Islet of Langerhans (tissue), 1 donor: Measurements from ENCODE around the gene PEX11B.
A peak's percentile ranks its signal among the peaks of the same experiment; 100 is the strongest.

Experiments used
- FAIRE-seq: peaks from one replicate; lab custom pipeline; 2011; peaks lifted over from hg19 to GRCh38; lab: Jason Lieb, UNC

Gene PEX11B

DNA sequence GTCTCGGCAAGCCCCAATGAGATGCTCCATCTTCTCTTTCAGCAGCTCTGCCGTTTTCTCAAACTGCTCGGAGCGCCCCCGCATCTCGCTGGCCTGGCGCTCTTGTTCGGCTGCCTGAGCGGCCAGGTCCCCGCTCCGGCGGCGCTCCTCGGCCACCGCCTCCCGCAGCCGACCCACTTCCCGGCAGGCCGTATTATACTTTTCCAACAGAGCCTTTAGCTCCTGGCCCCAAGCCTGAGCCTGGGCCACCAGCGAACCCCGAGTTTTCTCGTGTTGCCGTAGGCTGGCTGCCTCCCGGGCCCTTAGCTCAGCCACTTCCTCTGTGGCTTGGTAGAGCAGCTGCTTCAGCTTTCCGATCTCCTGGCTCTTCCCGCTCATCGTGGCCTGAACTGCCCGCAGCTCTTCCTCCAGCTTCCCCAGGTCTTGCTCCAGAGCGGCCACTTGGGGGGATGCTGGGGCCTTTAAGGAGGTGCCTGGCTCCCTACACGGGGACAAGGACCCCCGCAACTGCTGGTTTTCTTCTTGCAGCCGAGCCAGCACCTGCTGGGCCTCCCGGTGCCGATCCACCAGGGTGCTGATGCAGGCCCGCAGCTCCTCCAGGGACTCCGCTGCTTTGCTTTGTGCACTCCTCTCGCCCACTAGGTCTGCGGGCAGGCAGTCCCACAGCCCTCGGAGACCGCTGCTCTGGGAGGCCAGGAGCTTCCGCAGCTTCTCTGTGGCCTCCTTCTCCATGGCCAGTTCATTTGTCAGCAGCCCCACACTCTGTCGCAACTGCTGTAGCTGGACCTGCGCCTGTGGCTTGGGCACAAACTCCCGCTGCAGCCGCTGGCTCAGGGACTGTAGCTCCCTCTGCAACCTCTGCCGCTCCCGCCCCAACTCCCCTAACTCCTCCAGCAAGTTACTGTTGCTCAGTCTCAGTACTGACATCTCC, 46.3 kb downstream of the PEX11B start:
- no peak for FAIRE-seq

DNA sequence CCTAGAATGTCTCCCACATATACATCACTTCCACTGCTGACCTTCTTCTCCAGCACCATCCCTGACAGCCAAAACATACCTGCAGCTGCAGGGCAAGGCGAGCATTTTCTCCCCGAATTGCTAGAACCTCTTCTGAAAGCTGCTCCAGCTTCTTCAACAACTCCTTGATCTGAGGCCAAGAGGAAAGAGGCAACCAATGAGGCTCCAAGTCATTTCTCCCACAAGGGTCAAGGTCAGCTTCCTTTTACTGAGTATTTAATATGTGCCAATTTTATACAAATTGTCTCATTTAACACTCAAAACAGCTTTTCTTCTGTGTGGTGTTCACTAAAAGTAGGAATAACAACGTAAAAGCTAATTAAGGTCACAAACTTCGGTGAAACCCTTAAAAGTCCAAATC, 50.3 kb downstream of the PEX11B start:
- peak; percentile 64 for FAIRE-seq

DNA sequence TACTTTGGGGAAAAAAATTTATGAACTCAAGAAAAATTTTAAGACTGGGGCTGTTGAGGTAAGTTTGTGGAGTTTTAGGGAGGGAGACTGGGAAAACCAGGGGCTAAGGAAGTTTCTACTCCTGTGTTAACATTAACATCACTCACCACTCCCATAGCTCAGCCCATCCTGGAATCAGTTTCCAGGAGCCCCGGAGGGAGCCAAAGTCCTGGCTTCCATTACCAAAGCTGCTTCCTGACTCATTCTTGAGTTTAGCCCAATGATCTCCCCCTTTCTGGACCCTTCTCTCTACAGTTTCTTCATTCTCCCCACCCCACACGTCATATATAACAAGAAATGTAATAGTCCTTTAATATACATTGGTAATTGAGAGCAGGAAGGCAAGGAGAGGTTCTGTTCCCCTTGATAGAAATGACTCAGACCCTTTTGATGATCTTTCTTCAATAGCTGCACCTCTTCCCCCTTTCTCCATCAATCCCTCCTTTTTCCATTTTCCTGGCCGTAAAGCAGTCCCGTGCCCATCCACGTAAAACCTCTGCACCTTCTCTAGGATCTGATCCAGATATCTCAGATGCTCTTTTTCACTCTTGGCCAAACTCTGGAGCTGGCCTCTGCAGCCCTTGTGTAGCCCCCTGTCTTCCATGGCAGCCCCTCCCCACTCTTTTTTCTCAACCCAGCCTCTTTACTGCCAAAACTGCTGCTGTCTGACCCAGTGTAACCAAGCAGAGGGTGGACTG, 55.1 kb downstream of the PEX11B start:
- no peak for FAIRE-seq
